ENCODE results near the gene PSMF1.

PSMF1 gene

DNA sequence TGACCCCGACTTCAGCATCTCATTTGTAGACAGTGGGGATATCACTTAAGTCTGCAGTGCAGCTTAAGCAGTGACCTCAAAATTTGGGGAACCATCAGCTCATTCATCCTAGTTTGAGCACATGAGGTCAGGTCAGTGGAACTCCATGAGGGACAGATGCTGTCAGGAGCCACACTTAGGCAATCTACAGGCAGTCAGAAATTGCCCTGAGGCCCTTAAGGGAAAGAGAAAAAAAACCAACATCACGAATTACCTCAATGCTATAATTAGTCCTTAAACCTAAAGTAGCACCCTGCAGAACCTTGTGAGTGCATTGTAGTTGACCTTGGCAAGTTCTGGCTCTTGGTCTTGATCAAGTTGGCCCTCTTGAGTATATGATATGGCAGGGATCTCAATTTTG lies 45.3 kb downstream of the PSMF1 start:
- no peak for DNase-seq (ENCODE audit: low read depth in 2 of 3, low spot score in 1 of 3)

- DNase-seq (ENCODE audit: low read depth in 2 of 3, low spot score in 1 of 3): no peak
Observed at GRCh38 chr20:1164871-1165270, 46.5 kb downstream of the PSMF1 start.

- no peak for DNase-seq (ENCODE audit: low read depth in 2 of 3, low spot score in 1 of 3)
Observed at GRCh38 chr20:1165521-1165920, 47.1 kb downstream of the PSMF1 start.

DNA sequence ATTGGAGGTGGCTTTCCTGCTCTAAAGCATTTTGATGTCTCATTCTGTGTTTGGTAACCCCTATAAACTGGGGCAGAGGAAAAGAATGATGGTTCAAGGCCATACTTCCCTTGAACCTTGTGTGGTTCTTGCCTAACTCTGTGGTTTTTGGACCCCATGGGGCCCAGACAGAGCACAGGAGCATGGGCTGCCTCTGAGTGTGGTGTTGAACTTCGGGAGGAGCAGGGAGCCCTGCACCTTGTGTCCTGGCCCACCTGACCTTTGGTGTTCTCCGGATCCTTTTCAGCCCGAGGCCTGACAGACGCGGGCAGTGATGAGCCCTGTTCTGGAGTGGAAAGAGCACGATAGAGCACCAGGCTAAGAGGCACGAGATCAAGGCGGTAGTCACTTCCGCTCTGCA lies 47.5 kb downstream of the PSMF1 start:
- DNase-seq (ENCODE audit: low read depth in 2 of 3, low spot score in 1 of 3): no peak

DNA sequence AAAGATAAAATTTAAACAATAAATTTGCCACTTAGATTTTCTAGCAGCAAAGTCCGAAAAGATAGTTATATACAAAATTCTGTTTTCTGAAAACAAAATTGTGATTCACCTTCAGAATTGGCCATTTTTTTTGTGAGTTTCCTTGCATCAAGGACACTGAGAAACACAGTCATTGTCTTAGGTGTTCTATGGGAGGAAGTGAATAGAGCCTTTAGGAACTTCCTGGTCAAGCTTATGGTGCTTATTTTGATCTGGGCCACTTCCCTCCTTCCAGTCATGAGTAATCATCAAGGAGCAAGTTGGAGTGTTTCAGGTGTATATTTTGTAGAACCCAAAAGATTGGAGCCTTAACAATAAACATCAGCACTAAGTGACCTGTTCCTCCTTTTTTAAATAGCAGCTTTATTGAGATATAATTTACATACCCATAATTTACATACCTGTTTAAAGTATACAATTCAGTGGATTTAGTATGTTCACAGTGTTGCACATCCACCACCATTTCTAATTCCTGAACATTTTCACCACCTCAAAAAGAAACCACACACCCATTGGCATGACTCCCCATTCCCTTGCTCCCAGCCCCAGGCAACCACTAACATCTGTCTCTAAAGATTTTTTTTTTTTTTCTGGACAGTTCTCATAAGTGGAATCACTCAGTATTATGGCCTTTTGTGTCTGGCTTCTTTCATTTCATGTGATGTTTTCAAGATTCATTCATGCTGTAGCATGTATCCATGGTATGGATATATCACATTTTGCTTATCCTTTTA lies 48.7 kb downstream of the PSMF1 start:
- no peak for DNase-seq (ENCODE audit: low read depth in 2 of 3, low spot score in 1 of 3)

DNA sequence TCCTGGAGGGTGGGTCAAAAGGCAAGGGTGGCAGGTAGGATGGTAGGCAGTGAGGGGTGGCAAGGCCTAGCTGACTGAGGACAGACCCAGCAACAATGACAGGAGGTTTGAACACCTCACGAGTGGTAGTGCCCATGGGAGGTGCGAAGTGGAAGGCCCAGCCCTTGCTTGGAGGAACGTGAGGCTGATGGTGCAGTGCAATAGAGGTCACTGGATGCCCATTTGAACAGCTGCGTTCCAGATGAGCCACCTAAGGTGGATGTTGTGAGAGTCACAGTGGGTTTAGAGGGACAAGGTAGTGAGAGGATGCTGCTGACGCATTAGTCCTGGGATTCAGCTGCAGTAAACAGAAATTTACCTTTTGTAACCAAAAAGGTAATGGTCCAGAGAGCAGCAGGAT lies 50.8 kb downstream of the PSMF1 start:
- no peak for DNase-seq (ENCODE audit: low read depth in 2 of 3, low spot score in 1 of 3)

GRCh38 chr20:1171461-1172093 lies 53.2 kb downstream of the PSMF1 start:
- no peak for DNase-seq (ENCODE audit: low read depth in 2 of 3, low spot score in 1 of 3)

- no peak for DNase-seq (ENCODE audit: low read depth in 2 of 3, low spot score in 1 of 3)
Observed at GRCh38 chr20:1173698-1174097, 55.3 kb downstream of the PSMF1 start.

DNA sequence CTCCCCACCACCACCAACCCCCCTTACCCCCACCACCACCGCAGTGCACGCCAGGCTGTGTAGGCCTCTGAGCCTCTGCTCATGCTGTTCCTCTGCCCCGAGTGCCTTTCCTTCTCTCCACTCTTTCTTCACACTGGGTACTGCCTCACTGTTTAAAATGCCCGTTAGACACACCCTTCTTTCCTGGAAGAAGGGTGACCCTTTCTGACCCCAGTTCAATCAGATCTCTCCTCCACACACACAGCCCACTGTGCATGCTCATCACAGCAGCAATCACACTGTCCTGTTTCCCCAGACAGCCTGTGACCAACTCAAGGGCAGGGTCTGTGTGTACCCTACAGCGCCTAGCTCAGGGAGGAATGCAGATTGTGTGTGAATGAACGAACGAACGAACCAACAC lies 56.4 kb downstream of the PSMF1 start:
- DNase-seq (ENCODE audit: low read depth in 2 of 3, low spot score in 1 of 3): no peak

DNA sequence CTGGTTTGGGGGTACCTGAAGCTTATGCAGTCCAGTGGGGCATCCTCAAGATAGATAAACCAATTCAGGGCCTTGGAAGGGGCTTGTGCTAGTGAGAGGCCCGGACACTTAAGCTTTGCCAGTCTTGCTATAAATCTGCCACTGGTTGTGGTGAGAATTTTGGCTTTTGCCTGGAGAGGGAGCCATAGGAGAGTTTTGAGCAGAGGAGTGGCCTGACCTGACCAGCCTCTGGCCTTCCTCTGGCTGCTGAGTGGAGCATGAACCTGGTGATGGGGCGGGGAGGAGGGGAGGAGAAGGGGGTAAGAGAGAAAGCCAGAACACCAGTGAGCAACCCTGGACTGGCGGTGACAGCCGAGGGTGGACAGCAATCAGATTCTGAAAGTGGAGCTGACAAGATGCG lies 59.3 kb downstream of the PSMF1 start:
- DNase-seq (ENCODE audit: low read depth in 2 of 3, low spot score in 1 of 3): no peak

DNA sequence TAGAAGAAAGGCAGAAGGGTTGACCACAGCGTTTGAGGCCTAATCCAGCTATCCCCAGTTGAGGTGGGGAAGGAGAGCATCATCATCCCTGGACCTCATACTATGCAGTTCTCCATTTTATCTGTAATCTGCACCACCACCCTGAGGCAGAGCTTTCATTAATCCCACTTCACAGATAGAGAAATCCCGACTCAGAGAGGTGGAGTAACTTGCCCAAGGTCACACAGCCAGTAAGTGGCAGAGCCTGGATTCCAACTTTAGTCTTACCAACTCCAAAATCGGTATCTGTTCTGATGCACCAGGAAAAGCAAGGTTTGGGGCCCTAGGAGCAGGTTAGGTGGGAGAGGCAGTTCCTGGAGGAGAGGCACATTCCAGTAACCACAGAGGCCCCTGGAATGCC lies 59.7 kb downstream of the PSMF1 start:
- DNase-seq (ENCODE audit: low read depth in 2 of 3, low spot score in 1 of 3): no peak

- DNase-seq (ENCODE audit: low read depth in 2 of 3, low spot score in 1 of 3): no peak
Observed at GRCh38 chr20:1178623-1179022, 60.2 kb downstream of the PSMF1 start.

DNA sequence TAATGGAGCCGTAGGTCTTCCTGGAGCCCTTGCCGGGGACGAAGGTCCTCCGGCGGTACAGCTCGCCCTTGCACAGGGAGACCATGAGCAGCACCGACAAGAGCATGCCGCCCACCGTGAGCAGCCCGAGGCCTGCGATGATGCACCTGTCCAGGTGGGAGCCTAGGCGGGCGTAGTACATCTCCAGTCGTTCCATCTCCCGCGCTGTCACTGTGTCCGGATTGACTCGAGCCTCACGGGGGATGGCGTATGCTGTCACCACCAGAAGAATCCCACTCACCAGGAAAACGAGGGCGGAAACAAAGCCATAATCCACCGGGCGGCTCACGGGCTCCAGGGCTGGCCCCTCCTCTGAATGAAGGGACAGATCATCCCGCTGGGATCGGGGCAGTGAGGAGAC lies 62.5 kb downstream of the PSMF1 start:
- DNase-seq (ENCODE audit: low read depth in 2 of 3, low spot score in 1 of 3): no peak

GRCh38 chr20:1182106-1182505 lies 63.7 kb downstream of the PSMF1 start:
- DNase-seq (ENCODE audit: low read depth in 2 of 3, low spot score in 1 of 3): no peak

GRCh38 chr20:1183153-1183552 lies 64.8 kb downstream of the PSMF1 start:
- no peak for DNase-seq (ENCODE audit: low read depth in 2 of 3, low spot score in 1 of 3)

DNA sequence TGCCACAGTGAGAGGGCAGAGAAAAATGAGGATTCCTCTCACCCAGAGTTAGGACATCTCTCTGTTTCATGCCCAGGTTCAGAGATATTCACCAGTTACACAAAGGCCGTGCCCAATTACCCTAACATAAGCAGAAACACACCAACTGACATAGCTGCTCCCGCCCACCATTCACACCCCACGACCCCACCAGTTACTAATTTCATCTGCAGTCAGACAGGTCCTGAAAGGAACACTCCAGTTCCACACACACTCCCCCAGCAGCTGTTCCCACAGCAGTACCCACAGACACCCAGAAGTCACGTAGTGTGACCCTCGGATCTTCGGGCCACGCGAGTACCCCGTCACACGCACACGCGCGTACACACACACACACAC lies 65.8 kb downstream of the PSMF1 start:
- no peak for DNase-seq (ENCODE audit: low read depth in 2 of 3, low spot score in 1 of 3)

DNA sequence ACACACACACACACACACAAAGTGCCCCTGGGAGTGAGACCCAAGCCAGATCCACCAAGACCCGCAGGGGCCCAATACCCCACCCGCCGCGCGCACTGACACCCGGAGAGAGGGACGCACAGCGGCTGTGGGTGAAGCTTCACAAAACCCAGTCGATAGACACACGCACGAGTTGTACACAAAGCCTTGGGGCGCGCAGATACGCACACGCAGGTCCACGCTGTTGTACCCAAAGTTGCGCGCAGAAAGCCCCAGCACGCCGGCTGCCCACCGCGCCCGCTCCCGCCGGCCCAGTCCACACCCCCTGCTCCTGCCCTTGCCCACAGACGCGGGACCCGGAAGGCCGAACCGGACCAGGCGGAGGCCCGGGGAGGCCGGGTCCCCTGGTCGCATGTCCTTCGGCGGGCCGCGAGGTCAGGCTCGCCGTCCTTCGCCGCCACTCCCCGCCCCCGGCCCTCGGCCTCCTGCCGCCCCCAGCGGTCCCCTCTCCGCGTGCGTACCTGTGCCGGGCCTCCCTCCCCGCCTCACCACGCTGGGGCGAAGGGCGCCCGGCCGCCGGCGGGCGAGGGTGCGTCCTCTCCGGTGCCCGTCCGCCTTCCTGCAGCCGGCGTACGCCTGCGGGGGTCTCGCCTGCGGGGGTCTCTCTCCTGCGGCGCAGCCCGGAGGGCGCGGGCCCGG lies 66.4 kb downstream of the PSMF1 start, which contains the start of gene TMEM74B:
TMEM74B (minus strand) TSS at position 344 of the 678 bp plus-strand sequence. CDS start 1,180 bp downstream, outside the sequence.
- DNase-seq (ENCODE audit: low read depth in 2 of 3, low spot score in 1 of 3): no peak

DNA sequence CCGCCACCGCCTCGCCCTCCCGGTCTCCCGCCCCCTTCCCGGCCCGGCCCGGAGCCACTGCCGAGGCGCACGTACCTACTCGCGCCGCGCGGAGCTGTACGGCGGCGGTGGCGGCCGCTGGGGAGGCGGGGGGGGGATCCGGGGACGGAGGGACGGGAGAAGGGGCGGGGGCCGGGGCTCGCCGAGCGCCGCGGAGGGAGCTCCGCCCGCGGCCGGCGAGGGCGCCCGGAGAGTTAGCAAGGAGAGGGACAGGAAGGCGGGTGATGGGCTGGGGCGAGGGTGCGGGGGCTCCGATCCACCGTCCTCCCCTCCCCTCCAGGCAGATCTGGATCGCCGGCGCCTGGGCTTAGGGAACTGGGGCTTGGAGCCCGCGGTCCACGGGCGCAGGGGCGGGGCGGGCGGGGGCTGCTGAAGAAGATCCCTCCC lies 66.9 kb downstream of the PSMF1 start:
- DNase-seq (ENCODE audit: low read depth in 2 of 3, low spot score in 1 of 3): no peak

GRCh38 chr20:1185790-1186334 lies 67.5 kb downstream of the PSMF1 start:
- DNase-seq (ENCODE audit: low read depth in 2 of 3, low spot score in 1 of 3): peak; percentile 28 to 55 (median 38)

GRCh38 chr20:1186367-1186991 lies 68.1 kb downstream of the PSMF1 start:
- no peak for DNase-seq (ENCODE audit: low read depth in 2 of 3, low spot score in 1 of 3)

DNA sequence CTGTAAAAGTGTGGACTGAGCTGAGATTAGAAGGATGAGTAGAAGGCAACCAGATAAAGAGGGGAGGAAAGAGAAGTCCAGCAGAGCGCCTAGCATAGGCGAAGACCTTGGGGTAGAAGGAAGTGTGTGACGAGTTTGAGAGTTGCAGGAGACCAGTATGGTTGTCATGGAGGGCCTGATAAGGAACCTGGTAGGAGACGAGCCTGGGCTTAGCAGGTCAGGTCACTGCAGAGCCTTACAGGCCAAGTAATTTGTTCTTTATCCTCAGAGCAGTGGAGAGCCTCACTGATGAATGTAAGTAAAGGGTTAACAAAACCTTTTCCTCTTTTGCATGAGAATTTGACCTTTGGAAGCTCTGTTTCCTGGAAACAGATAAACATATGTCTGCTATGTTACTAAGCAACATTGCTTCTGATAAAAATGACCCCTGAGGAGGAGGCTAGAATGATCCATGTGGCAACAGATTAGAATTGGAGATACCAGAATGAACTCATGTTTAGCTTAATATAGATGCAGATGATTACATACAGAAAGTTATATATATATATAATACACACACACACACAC lies 69.3 kb downstream of the PSMF1 start:
- no peak for DNase-seq (ENCODE audit: low read depth in 2 of 3, low spot score in 1 of 3)
